Duodenal mucosa (tissue), 2 donors: Measurements from ENCODE around the gene ZSCAN18.

ENCODE experiments used
- H3K27ac ChIP-seq: one replicate; pipeline ENCODE4 v1.7.0; 2013; ENCODE audit warnings: low read depth, low read length
- H3K27me3 ChIP-seq, 2 donors: one replicate each; pipeline ENCODE4 v1.7.0; 2013; ENCODE audit warnings: low read length in 2 of 2, control low read depth in 1 of 2; ENCODE audit not compliant: insufficient read depth in 2 of 2, control insufficient read depth in 1 of 2
- H3K36me3 ChIP-seq, 2 donors: one replicate each; pipeline ENCODE4 v1.7.0; 2013; ENCODE audit warnings: low read length in 2 of 2, control low read depth in 1 of 2; ENCODE audit not compliant: insufficient read depth in 2 of 2, control insufficient read depth in 1 of 2
- H3K4me1 ChIP-seq, 2 donors: one replicate each; pipeline ENCODE4 v1.7.0; 2013; ENCODE audit warnings: low read length in 2 of 2, control low read depth in 1 of 2; ENCODE audit not compliant: insufficient read depth in 2 of 2, control insufficient read depth in 1 of 2
- H3K4me3 ChIP-seq, 2 donors: one replicate each; pipeline ENCODE4 v1.7.0; 2013; ENCODE audit warnings: low read length in 2 of 2, low read depth in 1 of 2
- H3K9ac ChIP-seq, 2 donors: one replicate each; pipeline ENCODE4 v1.7.0; 2013; ENCODE audit warnings: low read length in 2 of 2, low read depth in 1 of 2
- H3K9me3 ChIP-seq, 2 donors: one replicate each; pipeline ENCODE4 v1.7.0; 2013; ENCODE audit warnings: low read length in 2 of 2, control low read depth in 1 of 2; ENCODE audit not compliant: control insufficient read depth in 1 of 2

Gene ZSCAN18

DNA sequence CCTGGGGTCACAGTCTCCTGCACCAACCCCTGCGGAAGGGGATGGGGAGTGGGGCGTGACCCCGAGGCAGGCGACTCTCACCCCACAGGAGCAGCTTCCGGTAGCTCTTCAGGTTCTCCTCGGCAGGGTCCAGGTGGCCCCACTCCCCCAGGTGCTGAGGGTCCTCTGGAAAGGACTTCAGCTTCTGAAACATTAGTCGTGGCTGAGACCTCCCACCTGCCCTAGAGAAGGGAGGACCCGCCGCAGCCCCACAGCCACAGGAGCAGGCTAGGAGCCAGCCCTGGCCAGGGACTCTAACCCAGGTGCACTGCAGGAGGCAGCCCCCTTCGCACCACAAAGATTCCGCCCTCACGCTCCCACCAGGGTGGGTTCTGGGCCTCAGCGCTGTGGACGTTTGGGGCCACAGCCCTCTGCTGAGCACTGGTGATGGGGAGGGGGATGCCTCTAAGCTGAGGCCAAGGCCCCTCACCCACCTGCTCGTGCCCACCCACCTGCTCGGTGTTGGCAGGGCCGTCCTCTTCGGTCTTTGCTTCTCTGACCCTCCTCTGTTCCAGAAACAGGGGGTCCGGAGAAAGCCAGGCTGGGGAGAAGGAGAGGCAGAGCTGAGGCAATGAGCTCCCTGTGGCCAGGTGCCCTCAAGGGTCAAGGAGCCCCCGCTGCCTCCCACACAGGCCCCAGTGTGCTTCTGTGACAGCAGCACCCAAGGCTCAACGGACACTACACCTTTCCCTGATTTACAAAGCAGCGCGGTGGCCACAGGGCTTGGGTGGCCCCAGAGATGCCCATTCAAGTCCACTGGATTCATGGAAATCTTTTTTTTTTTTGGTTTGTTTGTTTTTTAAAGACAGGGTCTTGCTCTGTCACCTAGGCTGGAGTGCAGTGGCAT lies 11.0 kb downstream of the ZSCAN18 start:
- Histone ChIP-seq H3K36me3 (peaks cover 0 to 32% of the 10 kb centered on the region in 2 donors), H3K9ac (no peak overlapping the region), H3K4me1 (no peaks in the 10 kb centered on the region), H3K27me3 (no peaks in the 10 kb centered on the region), H3K27ac (no peak overlapping the region), H3K9me3 (peaks cover 29 to 63% of the 10 kb centered on the region in 2 donors), H3K4me3 (peak overlapping the region in 1 of 2 donors; percentile 28)

DNA sequence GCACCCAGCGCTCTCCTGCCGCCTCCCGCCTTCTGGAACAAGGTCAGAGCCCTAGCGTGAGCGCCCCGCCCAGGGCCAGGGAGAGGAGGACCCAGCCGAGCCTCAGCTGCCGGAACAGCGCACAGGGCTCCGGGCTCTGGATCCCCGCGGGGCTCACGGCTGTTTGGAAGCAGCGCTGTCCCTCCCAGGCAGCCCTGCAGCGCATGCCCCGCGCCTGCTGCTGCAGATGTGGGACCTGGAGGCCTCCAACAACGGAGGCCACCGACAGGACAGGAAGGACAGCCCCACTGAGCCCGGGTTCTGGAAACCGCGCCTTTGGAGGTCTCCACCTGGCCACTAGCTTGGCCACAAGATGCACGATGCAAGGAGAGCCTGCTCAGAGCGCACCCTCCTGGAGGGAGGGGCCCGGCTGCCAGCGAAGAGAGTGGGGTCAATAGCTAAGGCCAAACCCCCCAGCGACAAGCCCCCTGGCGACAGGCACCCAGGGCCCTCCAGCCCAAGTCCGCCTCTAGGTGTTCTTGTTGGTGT lies 12.6 kb downstream of the ZSCAN18 start:
- Histone ChIP-seq H3K4me3 (no peak overlapping the region), H3K9ac (no peak overlapping the region), H3K36me3 (peaks cover 0 to 32% of the 10 kb centered on the region in 2 donors), H3K9me3 (peaks cover 37 to 68% of the 10 kb centered on the region in 2 donors), H3K27ac (no peak overlapping the region), H3K4me1 (no peaks in the 10 kb centered on the region), H3K27me3 (no peaks in the 10 kb centered on the region)

DNA sequence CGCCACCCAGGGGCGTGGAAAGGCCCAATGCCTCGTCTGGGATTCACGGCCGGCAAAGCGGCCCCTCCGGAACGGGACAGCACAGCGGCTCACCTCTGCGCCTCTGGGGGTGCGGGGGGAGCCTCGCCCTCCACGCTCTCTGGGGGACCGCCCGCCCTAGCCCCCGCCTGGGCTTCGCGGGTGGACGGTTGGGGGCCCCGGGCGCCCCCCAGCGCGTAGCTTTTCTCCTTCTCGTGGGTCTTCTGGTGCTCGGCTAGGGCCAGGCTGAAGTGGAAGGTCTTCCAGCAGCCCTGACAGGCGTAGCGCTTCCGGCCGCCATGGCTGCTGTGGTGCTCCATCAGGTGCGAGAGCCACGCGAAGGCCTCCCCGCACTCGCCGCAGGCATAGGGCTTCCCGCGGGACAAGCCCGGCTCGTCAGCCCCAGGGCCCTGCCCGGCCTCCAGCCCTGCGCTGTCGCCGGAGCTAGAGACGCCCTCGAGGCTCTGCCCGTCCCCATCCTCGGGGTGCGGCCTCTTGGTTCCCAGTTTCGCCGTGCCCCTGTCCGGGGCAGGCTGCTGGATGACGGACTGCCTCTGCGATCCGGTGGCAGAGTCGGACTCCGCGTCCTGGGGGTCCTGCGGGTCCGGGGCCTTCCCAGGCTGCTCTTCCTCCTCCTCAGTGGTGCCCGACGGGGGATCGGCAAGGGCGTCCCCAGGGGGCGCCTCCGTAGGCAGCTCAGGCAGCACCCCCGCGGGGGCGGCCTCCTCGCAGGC lies 13.3 kb downstream of the ZSCAN18 start:
- Histone ChIP-seq H3K36me3 (peaks cover 0 to 32% of the 10 kb centered on the region in 2 donors), H3K9ac (no peak overlapping the region), H3K27ac (no peak overlapping the region), H3K9me3 (peaks cover 41 to 70% of the 10 kb centered on the region in 2 donors), H3K4me3 (no peak overlapping the region), H3K4me1 (no peaks in the 10 kb centered on the region), H3K27me3 (no peaks in the 10 kb centered on the region)

DNA sequence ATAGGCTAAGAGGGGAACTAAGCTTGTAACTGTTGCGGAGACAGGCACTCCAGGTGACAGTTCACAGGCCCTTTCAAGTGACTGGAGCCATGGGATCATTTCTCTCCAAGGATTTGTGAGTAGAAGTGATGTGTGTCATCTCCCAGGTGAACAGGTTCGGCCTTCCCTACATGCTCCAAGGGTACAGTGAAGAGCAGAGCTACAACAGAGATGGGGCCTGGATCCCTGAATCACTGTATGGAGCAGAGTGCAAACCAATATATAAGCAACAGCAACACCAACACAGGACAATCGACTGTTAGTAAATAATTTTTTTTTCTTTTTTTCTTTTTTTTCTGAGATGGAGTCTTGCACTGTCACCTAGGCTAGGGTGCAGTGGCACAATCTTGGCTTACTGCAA lies 15.0 kb downstream of the ZSCAN18 start:
- H3K9ac ChIP-seq: no peak overlapping the region
- peaks cover 0 to 26% of the 10 kb centered on the region in 2 donors for H3K36me3 ChIP-seq
- peaks cover 36 to 61% of the 10 kb centered on the region in 2 donors for H3K9me3 ChIP-seq
- H3K4me3 ChIP-seq: peak overlapping the region in 1 of 2 donors; percentile 32
- no peaks in the 10 kb centered on the region for H3K4me1 ChIP-seq
- H3K27me3 ChIP-seq: no peaks in the 10 kb centered on the region
- H3K27ac ChIP-seq: no peak overlapping the region

DNA sequence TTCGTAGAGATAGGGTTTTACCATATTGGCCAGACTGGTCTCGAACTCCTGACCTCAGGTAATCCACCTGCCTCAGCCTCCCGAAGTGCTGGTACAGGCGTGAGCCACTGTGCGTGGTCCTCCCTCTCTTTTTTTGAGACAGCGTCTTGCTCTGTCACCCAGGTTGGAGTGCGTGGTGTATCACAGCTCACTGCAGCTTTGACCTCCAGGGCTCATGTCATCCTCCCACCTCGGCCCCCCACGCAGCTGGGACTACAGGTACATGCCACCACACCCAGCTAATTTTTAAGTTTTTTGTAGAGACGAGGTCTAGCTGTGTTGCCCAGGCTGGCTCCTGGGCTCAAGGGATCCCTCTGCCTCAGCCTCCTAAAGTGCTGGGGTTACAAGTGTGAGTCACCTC lies 18.2 kb downstream of the ZSCAN18 start:
- H3K9ac ChIP-seq: no peak overlapping the region
- H3K27me3 ChIP-seq: no peaks in the 10 kb centered on the region
- H3K4me1 ChIP-seq: no peaks in the 10 kb centered on the region
- H3K27ac ChIP-seq: no peak overlapping the region
- peaks cover 0 to 7% of the 10 kb centered on the region in 2 donors for H3K36me3 ChIP-seq
- H3K9me3 ChIP-seq: peaks cover 34 to 48% of the 10 kb centered on the region in 2 donors
- no peak overlapping the region for H3K4me3 ChIP-seq

DNA sequence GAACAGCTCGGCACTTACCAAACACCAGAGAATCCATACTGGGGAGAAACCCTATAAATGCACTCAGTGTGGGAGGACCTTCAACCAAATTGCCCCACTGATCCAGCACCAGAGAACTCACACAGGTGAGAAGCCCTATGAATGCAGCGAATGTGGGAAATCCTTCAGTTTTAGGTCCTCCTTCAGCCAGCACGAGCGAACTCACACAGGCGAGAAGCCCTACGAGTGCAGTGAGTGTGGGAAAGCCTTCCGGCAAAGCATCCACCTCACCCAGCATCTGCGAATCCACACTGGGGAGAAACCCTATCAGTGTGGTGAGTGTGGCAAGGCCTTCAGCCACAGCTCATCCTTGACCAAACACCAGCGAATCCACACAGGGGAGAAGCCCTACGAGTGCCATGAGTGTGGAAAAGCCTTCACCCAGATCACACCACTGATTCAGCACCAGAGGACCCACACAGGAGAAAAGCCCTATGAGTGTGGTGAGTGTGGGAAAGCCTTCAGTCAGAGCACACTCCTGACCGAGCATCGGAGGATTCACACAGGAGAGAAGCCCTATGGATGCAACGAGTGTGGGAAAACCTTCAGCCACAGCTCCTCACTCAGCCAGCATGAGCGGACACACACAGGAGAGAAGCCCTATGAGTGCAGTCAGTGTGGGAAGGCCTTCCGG lies 30.7 kb downstream of the ZSCAN18 start:
- Histone ChIP-seq H3K4me1 (no peaks in the 10 kb centered on the region), H3K4me3 (peak overlapping the region in 1 of 2 donors; percentile 50), H3K27ac (no peak overlapping the region), H3K9ac (no peak overlapping the region), H3K27me3 (no peaks in the 10 kb centered on the region), H3K36me3 (peaks cover 5 to 15% of the 10 kb centered on the region in 2 donors), H3K9me3 (peaks cover 76 to 77% of the 10 kb centered on the region in 2 donors)

DNA sequence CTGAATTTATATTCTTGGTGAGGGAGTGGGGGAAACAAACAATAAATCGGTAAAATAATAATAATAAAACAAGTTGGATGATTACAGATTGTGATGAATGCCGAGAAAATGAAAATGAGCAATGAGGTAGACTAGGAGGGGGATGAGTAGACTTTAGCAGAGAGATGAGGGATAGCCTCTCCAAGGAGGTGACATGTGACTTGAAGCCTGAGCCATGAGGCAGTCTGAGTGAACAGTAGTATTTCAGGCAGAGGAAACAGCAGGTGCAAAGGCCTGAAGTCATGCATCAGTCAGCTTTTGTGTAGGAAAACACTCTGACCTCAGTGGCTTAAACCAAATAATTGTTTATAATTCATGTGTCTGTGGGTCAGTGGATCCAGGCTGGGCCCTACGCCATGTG lies 34.3 kb downstream of the ZSCAN18 start:
- Histone ChIP-seq H3K4me3 (no peak overlapping the region), H3K9me3 (peaks cover 50 to 66% of the 10 kb centered on the region in 2 donors), H3K36me3 (peaks cover 5 to 15% of the 10 kb centered on the region in 2 donors), H3K27me3 (no peaks in the 10 kb centered on the region), H3K27ac (no peak overlapping the region), H3K9ac (no peak overlapping the region), H3K4me1 (peaks cover 0 to 3% of the 10 kb centered on the region in 2 donors)

DNA sequence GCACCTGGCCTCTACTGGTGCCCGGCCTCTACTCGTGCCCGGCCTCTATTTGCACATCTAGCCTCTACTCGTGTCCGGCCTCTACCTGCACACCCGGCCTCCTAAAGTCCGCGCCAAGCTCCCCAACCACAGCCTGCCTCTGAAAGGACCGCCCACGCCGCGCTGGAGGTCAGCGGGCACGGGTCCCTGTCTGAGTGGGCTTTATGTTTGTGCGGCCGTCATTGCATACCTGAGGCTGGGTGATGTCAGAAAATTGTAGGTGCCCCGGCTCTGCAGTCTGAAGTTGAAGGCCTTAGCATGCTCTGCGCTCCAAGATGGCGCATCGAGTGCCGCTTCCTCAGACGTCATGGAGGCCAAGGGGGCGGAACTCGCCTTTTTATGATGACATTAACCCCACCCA lies 37.8 kb downstream of the ZSCAN18 start:
- Histone ChIP-seq H3K27ac (no peak overlapping the region), H3K9me3 (peaks cover 20 to 48% of the 10 kb centered on the region in 2 donors), H3K4me1 (peaks cover 0 to 6% of the 10 kb centered on the region in 2 donors), H3K36me3 (peaks cover 0 to 2% of the 10 kb centered on the region in 2 donors), H3K4me3 (peak overlapping the region in 1 of 2 donors; percentile 66), H3K9ac (no peak overlapping the region), H3K27me3 (no peaks in the 10 kb centered on the region)

DNA sequence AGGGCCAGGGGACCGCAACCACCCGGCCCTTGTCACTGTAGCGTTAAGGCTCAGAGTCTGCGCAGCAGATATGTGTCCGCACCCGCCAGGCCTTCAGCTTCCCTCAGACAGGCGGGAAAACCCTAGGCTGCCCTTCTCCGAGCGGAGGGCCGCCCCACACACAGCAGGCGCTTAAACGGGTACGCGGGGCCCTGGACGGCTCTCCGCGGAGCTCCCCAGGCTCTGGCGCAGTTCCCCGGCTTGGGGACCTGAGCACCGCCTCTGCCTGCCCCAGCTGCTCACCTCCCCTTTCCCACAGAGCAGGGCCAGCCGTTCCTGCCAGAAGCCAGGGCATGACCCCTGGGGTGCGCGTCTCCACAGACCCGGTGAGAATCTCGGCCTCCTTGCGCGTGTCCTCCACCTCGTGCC lies 38.4 kb downstream of the ZSCAN18 start:
- Histone ChIP-seq H3K9me3 (peaks cover 17 to 45% of the 10 kb centered on the region in 2 donors), H3K27me3 (no peaks in the 10 kb centered on the region), H3K4me1 (peaks cover 0 to 6% of the 10 kb centered on the region in 2 donors), H3K27ac (peak overlapping the region; percentile 73), H3K36me3 (no peaks in the 10 kb centered on the region), H3K9ac (peak overlapping the region; percentile 6 to 10), H3K4me3 (peak overlapping the region; percentile 43 to 66)
